Measurements from ENCODE around the gene CLEC7A.

CLEC7A gene

DNA sequence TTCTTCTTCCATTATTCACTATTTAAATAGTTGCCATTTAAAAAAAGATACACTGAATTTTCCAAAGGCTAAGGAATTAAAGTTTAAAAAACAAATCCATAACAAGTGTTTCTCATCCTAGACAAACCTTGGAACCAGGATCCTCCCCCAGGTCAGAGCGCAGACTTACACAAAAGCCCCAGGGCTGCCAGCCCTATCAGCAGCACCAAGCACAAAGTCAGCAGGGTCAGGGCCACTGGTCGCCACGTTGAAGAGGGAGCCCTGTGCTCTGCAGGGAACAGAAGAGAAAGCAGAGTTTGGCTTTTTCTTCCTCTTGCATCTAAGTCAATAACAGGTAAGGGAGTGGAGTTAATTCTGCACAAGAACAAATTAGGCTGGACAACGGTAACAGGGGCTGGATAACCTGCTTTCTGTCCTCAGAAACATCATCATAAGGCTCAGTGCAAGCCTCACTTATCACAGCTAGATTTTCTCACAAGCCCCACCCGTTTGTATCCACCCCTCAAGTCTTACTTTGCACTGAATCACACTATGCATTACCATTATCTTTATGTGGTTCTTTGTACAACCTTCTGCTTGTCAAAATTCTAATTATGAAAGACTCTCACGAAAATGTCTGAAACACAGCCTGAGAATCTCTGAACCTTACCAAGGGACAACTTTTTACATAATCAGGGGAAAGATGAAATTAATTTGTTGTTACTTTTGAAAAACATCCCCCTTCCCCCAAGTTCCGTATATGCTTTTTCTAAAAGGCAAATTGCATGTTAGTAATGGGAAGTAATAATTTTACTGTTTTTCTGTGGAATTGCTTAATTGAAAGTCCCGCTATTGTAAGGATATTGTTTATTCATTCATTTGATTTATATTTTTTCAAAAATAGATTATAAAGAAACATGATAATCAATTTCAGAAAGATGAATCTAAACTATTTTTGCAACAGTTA, 40.8 kb downstream of the CLEC7A start:
- no peak for DNase-seq

DNA sequence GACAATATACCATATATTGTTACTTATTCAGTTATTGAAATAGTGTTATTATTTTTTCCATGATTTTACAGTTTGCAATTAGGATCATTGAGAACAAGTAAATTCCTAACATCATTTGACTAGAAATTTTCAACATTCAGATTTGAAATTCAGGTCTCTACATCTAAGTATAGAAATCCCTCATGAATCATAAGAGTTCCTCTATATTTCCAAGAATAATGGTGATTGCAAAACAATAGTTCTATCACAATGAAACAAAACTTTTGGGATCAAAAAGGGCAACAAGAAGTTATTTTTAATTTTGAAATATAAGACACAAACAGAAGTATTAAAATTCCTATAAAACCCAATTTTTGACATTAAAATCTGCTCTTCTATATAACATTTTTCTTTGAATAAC, 42.0 kb downstream of the CLEC7A start:
- DNase-seq: no peak

DNA sequence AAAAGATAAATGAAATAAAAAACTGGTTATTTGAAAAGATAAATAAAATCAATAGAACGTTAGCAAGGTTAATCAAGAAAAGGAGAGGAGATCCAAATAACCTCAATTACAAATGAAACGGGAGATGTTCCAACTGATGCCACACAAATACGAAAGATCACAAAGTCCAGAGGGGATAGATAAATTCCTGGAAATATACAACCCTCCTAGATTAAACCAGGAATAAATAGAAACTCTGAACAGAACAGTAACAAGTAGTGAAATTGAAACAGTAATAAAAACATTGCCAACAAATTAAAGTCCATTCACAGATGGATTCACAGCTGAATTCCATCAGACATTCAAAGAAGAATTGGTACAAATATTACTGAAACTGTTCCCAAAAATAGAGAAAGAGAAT, 43.6 kb downstream of the CLEC7A start:
- no peak for DNase-seq

DNA sequence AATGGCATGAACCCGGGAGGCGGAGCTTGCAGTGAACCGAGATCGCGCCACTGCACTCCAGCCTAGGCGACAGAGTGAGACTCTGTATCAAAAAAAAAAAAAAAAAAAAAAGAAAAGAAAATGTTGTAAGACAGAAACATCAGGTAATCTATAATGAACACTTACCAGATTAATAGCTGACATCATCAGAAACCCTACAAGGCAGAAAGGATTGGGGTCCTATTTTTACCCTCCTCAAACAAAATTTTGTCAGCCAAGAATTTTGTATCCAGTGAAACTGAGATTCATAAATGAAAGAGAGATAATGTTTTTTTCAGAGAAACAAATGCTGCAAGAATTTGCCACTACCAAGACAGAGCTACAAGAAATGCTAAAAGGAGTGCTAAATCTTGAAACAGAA, 45.3 kb downstream of the CLEC7A start:
- DNase-seq: no peak

DNA sequence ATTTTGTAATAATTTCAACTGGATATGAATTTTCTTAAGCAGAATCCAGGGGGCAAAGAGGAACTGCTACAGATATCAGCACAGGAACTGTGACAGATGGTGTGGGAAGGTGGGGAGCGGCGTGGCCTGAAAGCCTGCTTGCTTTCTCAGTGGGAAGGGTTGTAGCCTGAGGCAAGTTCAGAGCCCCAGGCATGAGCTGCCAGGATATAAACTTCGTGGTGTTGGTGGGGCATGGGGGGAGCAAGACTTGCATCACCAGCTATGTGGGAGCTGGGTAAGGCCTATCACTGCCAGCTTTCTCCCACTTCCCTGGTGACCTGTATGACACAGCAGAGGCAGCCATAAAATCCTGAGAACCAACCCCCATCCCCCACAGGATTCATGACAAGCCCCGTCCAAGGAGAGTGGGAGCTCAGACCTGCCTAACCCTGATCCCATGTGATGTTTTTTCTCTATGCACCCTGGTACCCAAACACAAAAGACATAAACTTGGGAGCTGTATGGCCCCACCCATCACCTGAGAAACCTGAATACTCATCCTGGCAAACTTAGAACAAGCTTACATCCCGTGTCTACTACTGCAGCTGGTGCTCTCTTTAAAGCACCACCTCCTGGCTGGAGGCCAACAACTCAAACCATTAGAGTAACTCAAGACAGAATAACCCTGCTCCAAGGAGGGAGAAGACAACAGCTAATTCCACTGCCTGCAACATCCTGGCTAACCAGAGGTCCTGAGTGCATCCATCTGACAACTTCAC, 47.7 kb downstream of the CLEC7A start:
- DNase-seq: no peak

DNA sequence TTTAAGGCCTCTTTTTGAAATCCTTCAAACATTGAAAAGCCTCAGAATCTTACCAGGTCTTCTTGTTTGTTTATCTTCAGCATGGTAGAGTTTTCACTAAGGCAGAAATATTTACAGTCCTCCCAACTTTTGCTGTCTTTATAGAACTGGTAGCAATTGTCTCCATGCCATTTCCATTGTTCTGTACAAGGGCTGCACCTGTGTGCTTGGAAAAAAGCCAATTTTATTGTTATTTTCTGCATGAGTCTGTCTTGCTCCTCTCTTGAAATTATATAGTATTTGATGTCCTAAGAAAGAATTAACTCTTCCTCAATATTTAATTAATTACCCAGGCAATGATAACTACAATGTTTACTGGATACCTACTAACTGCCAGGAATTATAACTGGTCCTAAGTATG, 54.5 kb downstream of the CLEC7A start:
- no peak for DNase-seq

DNA sequence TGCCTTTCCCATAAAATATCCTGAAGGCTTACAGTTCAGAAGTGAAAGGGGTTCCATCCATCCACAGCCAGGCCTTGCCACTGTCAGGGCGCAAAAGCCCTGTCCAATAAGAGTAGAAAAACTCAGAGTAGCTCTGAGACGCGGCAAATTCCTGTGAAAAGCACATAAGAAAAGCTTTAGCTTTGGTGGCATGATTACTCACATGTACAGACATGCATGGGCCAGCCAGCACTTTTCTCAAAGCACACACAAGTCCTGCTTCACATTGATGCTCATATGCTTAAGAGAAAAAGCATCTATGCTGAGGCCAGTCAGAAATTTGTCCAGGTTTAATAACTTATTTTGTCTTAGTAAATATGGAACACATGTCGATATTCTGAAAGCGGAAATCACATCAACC, 56.7 kb downstream of the CLEC7A start:
- DNase-seq: no peak

DNA sequence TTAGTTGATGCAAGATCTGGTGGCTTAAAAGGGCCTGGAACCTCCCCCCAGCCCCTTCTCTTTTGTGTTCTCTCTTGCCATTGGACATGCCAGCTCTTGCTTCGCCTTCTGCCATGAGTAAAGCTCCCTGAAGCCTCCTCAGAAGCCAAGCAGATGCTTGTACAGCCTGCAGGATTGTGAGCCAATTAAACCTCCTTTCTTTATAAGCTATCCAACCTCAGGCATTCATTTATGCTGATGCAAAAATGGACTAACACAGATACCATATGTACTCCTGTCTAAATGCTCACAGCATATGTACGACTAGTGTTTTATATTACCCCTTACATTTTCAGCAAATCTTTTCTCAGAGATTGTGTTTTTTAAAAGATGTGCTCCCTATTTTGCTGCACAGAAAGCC, 57.9 kb downstream of the CLEC7A start:
- no peak for DNase-seq

DNA sequence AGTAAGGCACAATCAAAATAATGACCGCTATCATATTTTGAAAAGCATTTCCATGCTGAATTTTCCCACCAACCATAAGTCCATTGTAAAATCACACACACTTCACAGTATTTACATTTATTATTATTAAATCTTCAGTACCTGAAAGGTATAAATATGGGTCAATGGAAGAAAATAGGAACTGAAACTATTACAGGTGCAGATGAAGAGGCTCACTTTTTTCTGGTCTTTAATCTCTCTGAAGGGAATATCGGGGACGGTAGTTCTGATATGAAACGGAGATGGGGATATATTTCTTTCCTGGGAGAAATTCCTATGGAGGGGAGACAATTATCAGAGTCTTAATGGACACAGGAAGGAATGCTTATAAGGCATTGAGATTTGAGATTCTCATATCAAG, 59.6 kb downstream of the CLEC7A start:
- no peak for DNase-seq

DNA sequence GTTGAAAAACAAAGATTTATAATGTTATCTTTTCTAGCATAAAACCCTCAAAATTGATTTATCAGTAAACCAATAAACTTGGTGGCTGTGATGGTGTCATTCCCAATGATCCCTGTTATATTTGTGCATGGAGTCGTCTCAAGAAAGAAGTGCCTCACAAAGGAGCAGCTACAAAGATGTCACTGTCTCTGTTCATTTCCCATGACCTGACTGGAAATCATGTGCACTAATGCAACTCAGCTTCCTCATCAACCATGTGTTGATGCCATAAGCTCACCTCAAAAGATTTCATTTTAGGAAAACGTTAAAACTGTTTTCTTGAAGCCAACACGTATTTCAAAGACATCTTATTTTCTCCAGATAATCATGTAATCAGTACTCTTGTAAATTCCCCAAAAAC, 60.0 kb downstream of the CLEC7A start:
- DNase-seq: no peak

DNA sequence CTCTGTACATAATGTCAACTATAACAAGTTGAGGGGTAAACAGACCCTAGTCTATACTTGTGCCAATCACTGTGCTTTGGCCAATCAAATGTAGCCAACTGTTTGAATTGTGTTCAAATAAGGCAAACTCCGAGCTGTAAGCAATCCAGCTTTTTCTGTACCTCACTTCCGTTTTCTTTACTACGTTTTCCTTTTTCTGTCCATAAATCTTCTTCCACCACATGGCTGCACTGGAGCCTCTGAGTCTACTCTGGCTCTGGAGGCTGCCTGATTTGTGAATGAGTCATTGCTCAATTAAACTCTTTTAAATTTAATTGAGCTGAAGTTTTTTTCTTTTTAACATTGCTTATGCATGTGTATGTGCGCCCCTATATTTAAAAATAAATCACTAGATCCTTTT, 60.9 kb downstream of the CLEC7A start:
- no peak for DNase-seq

DNA sequence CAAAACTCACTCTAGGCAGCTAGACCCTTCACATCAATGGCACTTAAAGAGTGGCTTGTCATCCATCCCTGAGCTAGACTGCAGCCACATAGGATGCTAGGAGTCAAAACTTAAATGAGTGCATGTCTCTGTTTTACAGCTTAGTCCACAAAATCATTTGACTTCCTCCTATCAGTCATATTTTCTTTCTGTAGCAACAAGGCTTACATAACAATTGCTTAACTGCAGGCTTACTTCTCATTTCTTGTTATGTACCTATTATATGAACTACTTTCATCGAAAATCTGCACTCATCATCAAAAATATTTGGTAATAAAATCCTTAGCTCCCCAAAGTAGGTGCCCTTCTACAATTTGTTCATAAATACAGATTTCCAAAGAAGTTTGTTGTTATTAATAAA, 61.4 kb downstream of the CLEC7A start:
- no peak for DNase-seq

DNA sequence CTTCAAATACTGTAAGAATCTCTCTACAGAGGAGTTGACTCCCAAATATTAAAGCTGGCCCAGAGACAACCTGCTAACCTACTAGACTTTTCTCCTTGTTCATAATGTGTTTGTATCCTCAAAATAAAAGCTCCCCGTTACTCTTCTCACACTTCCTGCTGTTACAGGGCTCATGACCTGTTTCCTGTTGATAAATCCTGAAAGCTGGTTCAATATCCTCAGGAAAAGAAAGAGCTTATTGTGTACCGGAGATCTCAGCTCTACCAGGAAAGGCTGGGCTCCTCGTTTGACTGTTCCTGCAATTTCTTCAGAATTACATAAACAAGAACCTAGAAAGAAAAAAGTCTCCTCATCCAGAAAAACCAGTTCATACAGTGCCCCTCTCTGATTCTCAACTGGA, 62.1 kb downstream of the CLEC7A start:
- DNase-seq: no peak

DNA sequence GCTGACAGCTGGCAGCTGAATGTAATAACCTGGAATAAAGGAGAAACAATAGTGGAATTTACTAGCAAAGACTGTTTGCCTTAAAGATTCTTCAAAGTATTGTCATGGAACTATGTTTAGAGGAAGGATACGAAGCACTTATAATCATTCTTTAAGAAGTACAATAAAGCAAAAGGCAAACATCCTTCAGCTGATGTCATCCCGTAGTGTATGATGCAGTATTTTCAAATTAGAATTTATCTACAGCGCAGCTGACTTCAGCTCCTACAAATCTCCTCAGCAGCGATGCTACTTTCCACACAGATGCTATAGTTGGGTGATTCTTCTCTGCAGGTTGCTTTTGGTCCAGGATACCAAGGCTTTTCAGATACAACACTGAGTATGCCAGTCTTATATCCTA, 62.7 kb downstream of the CLEC7A start:
- no peak for DNase-seq

All from NCI-H2081 (cell line).